ENCODE measurements around the gene DHDH. TPM values are rescaled to one million over a fixed set of nuclear protein-coding genes. Genes with fewer than 3 reads are reported as not detected.
A peak's percentile ranks its signal among the peaks of the same experiment; 100 is the strongest.

Gene DHDH
- total and polyA plus RNA-seq, 2 of the 13 experiments (the other 11 are each of a cell fraction or from before 2014, with no cell fraction given), result 0.13 to 0.91 TPM

DNA sequence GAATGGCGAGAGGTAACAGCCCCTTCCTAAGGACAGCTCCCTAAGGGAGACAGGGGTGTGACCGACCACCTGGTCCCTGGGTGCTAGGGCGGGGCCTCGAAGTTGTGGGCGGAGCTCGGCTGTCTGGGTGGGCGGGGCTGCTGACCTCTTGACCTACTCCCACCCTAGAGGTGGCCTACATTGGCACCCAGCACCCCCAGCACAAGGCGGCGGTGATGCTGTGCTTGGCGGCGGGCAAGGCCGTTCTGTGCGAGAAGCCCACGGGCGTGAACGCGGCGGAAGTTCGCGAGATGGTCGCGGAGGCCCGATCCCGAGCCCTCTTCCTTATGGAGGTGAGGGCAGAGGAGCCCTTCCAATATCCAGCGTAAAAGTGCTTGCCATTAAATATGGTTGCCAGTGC, 2.4 kb downstream of the DHDH start:
- no TSS peak for BruUV-seq (replicated peaks)
- WGBS (ENCODE audit: low lambda C conversion rate), result 89% methylated on average over 17 of the region's 25 CpGs
- TF ChIP-seq ZSCAN22 (CRISPR knock-in tag; IDR thresholded peaks at IDR 0.05), result no peak
- TF ChIP-seq, protein P1, sequence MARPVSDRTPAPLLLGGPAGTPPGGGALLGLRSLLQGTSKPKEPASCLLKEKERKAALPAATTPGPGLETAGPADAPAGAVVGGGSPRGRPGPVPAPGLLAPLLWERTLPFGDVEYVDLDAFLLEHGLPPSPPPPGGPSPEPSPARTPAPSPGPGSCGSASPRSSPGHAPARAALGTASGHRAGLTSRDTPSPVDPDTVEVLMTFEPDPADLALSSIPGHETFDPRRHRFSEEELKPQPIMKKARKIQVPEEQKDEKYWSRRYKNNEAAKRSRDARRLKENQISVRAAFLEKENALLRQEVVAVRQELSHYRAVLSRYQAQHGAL (CRISPR knock-in tag; IDR thresholded peaks at IDR 0.05; ENCODE audit: not compliant biosample characterization), result no peak
- no peak for TF ChIP-seq ZNF816 (CRISPR knock-in tag; IDR thresholded peaks at IDR 0.05; ENCODE audit: borderline replicate concordance)
- TF ChIP-seq, protein P2, sequence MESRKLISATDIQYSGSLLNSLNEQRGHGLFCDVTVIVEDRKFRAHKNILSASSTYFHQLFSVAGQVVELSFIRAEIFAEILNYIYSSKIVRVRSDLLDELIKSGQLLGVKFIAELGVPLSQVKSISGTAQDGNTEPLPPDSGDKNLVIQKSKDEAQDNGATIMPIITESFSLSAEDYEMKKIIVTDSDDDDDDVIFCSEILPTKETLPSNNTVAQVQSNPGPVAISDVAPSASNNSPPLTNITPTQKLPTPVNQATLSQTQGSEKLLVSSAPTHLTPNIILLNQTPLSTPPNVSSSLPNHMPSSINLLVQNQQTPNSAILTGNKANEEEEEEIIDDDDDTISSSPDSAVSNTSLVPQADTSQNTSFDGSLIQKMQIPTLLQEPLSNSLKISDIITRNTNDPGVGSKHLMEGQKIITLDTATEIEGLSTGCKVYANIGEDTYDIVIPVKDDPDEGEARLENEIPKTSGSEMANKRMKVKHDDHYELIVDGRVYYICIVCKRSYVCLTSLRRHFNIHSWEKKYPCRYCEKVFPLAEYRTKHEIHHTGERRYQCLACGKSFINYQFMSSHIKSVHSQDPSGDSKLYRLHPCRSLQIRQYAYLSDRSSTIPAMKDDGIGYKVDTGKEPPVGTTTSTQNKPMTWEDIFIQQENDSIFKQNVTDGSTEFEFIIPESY (CRISPR knock-in tag; IDR thresholded peaks at IDR 0.05), result peak; percentile 8; the same call in 1 of the 2 replicates
- TF ChIP-seq SATB2 (CRISPR knock-in tag; IDR thresholded peaks at IDR 0.05), result no peak
- Histone ChIP-seq H3K27ac (ENCODE audit: extremely low read length, insufficient read depth, low read length) (no peak overlapping the region), H3K4me3 (replicated peaks in 1 of 3; ENCODE audit: insufficient read depth in 1 of 3, low read depth in 2 of 3, low read length in 3 of 3) (no peak overlapping the region), H4K20me1 (ENCODE audit: insufficient read depth, low read length) (no peaks in the 10 kb centered on the region), H3K4me2 (ENCODE audit: low read depth, low read length) (no peak overlapping the region), H3K79me2 (ENCODE audit: insufficient read depth, low read length) (no peaks in the 10 kb centered on the region), H3K9me3 (ENCODE audit: low read length) (peaks cover 1% of the 10 kb centered on the region; the same call in 1 of the 2 replicates), H3K9ac (ENCODE audit: insufficient read depth, low read depth, low read length) (no peak overlapping the region), H3K27me3 (ENCODE audit: control insufficient read depth in 1 of 2, insufficient read depth in 2 of 2, low read length in 2 of 2) (peaks cover 0 to 1% of the 10 kb centered on the region in 2 experiments; a peak in 1 of 5 replicates), H3K4me1 (ENCODE audit: insufficient read depth, low read length) (peaks cover 31% of the 10 kb centered on the region), H3K36me3 (replicated peaks in 1 of 2; ENCODE audit: control insufficient read depth in 1 of 2, insufficient read depth in 2 of 2, low read length in 2 of 2) (no peaks in the 10 kb centered on the region), H2AFZ (ENCODE audit: low read length) (no peak overlapping the region)
- DNase-seq (ENCODE audit: low spot score), result no peak
- no peak for FAIRE-seq
- no peak for ATAC-seq
- in situ Hi-C loops (cut with HindIII; ENCODE audit: extremely low pct_ligation_motif_present, low pct_unique_long_range_greater_than_20kb), result no loop called here
- ChIA-PET POLR2A (interaction anchor here (0.9 to 1.5 kb wide), 3 partner anchors 17 to 28 kb away, joined by 3 to 4 read pairs (median 4); no protein-coding TSS in a partner anchor), CTCF (ENCODE audit: low intra/inter-chr PET ratio, low total read pairs) (no interaction called here)
- intact Hi-C loops (cut with micrococcal nuclease; ENCODE audit: unreplicated experiment), result loop anchor here (2.0 kb wide), 1 partner anchor 35 kb away; no protein-coding TSS in a partner anchor

DNA sequence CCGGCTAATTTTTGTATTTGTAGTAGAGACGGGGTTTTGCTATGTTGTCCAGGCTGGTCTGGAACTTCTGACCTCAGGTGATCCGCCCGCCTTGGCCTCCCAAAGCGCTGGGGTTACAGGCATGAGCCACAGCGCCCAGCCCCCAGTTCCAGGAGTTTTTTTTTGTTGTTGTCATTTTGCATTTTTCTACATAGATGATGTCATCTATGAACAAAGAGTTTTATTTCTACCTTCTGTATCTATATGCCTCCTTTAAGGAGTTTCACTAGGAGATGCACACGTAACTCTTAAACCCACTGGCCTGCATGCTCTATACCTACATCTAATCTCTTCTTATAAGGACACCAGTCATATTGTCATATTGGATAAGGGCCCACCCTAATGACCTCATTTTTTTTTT, 4.8 kb downstream of the DHDH start:
- in situ Hi-C loops (cut with HindIII; ENCODE audit: extremely low pct_ligation_motif_present, low pct_unique_long_range_greater_than_20kb) (no loop called here), intact Hi-C loops (cut with micrococcal nuclease; ENCODE audit: unreplicated experiment) (no loop called here)
- Histone ChIP-seq H3K4me3 (replicated peaks in 1 of 3; ENCODE audit: insufficient read depth in 1 of 3, low read depth in 2 of 3, low read length in 3 of 3) (no peak overlapping the region), H3K4me2 (ENCODE audit: low read depth, low read length) (no peak overlapping the region), H3K9me3 (ENCODE audit: low read length) (peaks cover 5% of the 10 kb centered on the region; the same call in 1 of the 2 replicates), H3K27ac (ENCODE audit: extremely low read length, insufficient read depth, low read length) (no peak overlapping the region), H3K27me3 (ENCODE audit: control insufficient read depth in 1 of 2, insufficient read depth in 2 of 2, low read length in 2 of 2) (no peaks in the 10 kb centered on the region; a peak in 1 of 5 replicates), H3K9ac (ENCODE audit: insufficient read depth, low read depth, low read length) (no peak overlapping the region), H3K4me1 (ENCODE audit: insufficient read depth, low read length) (peaks cover 25% of the 10 kb centered on the region), H3K36me3 (replicated peaks in 1 of 2; ENCODE audit: control insufficient read depth in 1 of 2, insufficient read depth in 2 of 2, low read length in 2 of 2) (no peaks in the 10 kb centered on the region), H4K20me1 (ENCODE audit: insufficient read depth, low read length) (no peaks in the 10 kb centered on the region), H2AFZ (ENCODE audit: low read length) (no peak overlapping the region), H3K79me2 (ENCODE audit: insufficient read depth, low read length) (no peaks in the 10 kb centered on the region)
- 90% methylated on average over 7 of the region's 7 CpGs for WGBS (ENCODE audit: low lambda C conversion rate)
- ChIA-PET CTCF (ENCODE audit: low intra/inter-chr PET ratio, low total read pairs) (no interaction called here), POLR2A (no interaction called here)
- no peak for DNase-seq (ENCODE audit: low spot score)
- FAIRE-seq, result no peak
- TF ChIP-seq ATF7 (IDR thresholded peaks at IDR 0.05), result peak; percentile 90
- no peak for TF ChIP-seq ATF7 (CRISPR knock-in tag; IDR thresholded peaks at IDR 0.05)
- TF ChIP-seq, protein P3, sequence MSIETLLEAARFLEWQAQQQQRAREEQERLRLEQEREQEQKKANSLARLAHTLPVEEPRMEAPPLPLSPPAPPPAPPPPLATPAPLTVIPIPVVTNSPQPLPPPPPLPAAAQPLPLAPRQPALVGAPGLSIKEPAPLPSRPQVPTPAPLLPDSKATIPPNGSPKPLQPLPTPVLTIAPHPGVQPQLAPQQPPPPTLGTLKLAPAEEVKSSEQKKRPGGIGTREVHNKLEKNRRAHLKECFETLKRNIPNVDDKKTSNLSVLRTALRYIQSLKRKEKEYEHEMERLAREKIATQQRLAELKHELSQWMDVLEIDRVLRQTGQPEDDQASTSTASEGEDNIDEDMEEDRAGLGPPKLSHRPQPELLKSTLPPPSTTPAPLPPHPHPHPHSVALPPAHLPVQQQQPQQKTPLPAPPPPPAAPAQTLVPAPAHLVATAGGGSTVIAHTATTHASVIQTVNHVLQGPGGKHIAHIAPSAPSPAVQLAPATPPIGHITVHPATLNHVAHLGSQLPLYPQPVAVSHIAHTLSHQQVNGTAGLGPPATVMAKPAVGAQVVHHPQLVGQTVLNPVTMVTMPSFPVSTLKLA (IDR thresholded peaks at IDR 0.05), result no peak
- no peak for TF ChIP-seq ZNF367 (CRISPR knock-in tag; IDR thresholded peaks at IDR 0.05; ENCODE audit: borderline replicate concordance)
- no TSS peak for BruUV-seq (replicated peaks)
- no peak for ATAC-seq
